Keratinocyte (primary cell): Measurements from ENCODE around the gene CXCL1. TPM values are rescaled to one million over a fixed set of nuclear protein-coding genes. Genes with fewer than 3 reads are reported as not detected.
A peak's percentile ranks its signal among the peaks of the same experiment; 100 is the strongest.

Experiments used
- DNase-seq: peaks from one replicate; pipeline ENCODE4 v3.0.0-alpha.2; 2011; ENCODE audit warnings: low read depth, missing footprints, low spot score
- FAIRE-seq: peaks from 2 replicates; lab custom pipeline; 2011; peaks lifted over from hg19 to GRCh38; lab: Jason Lieb, UNC
- H2AFZ ChIP-seq: 2 replicates; pipeline ENCODE4 v1.6.0; 2012; ENCODE audit warnings: low read length, control low read depth, inconsistent platforms; ENCODE audit not compliant: control insufficient read depth
- H3K27ac ChIP-seq: 2 replicates; pipeline ENCODE4 v1.5.1; 2011; ENCODE audit warnings: low read length; ENCODE audit not compliant: control insufficient read depth, insufficient read depth
- H3K27me3 ChIP-seq: 3 replicates; pipeline ENCODE4 v1.6.0; 2011; ENCODE audit warnings: low read length; ENCODE audit not compliant: control insufficient read depth, insufficient read depth; ENCODE audit errors: extremely low read depth
- H3K36me3 ChIP-seq, 2 experiments: 2 replicates in 1 of 2; 3 replicates in 1 of 2; pipeline ENCODE4 v1.5.1; 2011; ENCODE audit warnings: low read length in 2 of 2, mild to moderate bottlenecking in 1 of 2; ENCODE audit not compliant: control insufficient read depth in 2 of 2, insufficient read depth in 2 of 2; ENCODE audit errors: extremely low read depth in 1 of 2
- H3K4me1 ChIP-seq: 3 replicates; pipeline ENCODE4 v1.5.1; 2011; ENCODE audit warnings: low read length; ENCODE audit not compliant: control insufficient read depth, insufficient read depth; ENCODE audit errors: extremely low read depth
- H3K4me2 ChIP-seq: 3 replicates; pipeline ENCODE4 v1.6.0; 2011; ENCODE audit warnings: low read depth, low read length; ENCODE audit not compliant: control insufficient read depth, insufficient read depth; ENCODE audit errors: extremely low read depth
- H3K4me3 ChIP-seq, 3 experiments: fragments of 200-600 bp in 1 of 3; sonication (generic) in 1 of 3; 2 replicates in 2 of 3; 3 replicates in 1 of 3; pipeline ENCODE4 v1.5.1; 2011 to 2016; ENCODE audit warnings: low read length in 3 of 3, mild to moderate bottlenecking in 3 of 3, control low read depth in 2 of 3, inconsistent platforms in 1 of 3, low read depth in 1 of 3, mixed read lengths in 1 of 3, mixed run types in 1 of 3, moderate library complexity in 1 of 3; ENCODE audit not compliant: control insufficient read depth in 2 of 3, insufficient read depth in 2 of 3; ENCODE audit errors: extremely low read depth in 1 of 3
- H3K79me2 ChIP-seq: 2 replicates; pipeline ENCODE4 v1.6.0; 2012; ENCODE audit warnings: low read length; ENCODE audit not compliant: control insufficient read depth, insufficient read depth
- H3K9ac ChIP-seq: 3 replicates; pipeline ENCODE4 v1.6.0; 2011; ENCODE audit warnings: low read length; ENCODE audit not compliant: control insufficient read depth, insufficient read depth; ENCODE audit errors: extremely low read depth
- H3K9me1 ChIP-seq: 3 replicates; pipeline ENCODE4 v1.6.0; 2011; ENCODE audit warnings: low read length; ENCODE audit not compliant: control insufficient read depth, insufficient read depth; ENCODE audit errors: extremely low read depth
- H3K9me3 ChIP-seq: 2 replicates; pipeline ENCODE4 v1.5.1; 2012; ENCODE audit warnings: low read depth, low read length; ENCODE audit not compliant: control insufficient read depth
- H4K20me1 ChIP-seq: 3 replicates; pipeline ENCODE4 v1.6.0; 2011; ENCODE audit warnings: low read length; ENCODE audit not compliant: control insufficient read depth, insufficient read depth; ENCODE audit errors: extremely low read depth
- CTCF ChIP-seq, 3 experiments: IDR thresholded peaks in 1 of 3; conservative IDR thresholded peaks in 1 of 3; optimal IDR thresholded peaks in 1 of 3; 2 replicates in 2 of 3; 3 replicates in 1 of 3; pipeline versions ENCODE3 to v1.5.1; 2011; ENCODE audit warnings: low read length in 3 of 3, mild to moderate bottlenecking in 3 of 3, moderate library complexity in 2 of 3, control low read depth in 1 of 3, inconsistent platforms in 1 of 3; ENCODE audit not compliant: insufficient read depth in 2 of 3; ENCODE audit errors: extremely low read depth in 1 of 3
- EZH2 ChIP-seq: IDR thresholded peaks from one replicate; pipeline ENCODE4 v1.6.1; 2012; ENCODE audit warnings: inconsistent platforms, mild to moderate bottlenecking, low read length, moderate library complexity
- dilution Hi-C: fragments of 300-500 bp; cut with MboI; formaldehyde crosslinking; loops from one replicate; pipeline ENCODE4 v1.7.0; 2020; ENCODE audit warnings: low sequenced_read_pairs; ENCODE audit not compliant: extremely low pct_ligation_motif_present
- polyA plus RNA-seq, 5 experiments: library from polyadenylated mRNA; depleted of rRNA in 3 of 5; stranded (reverse) in 3 of 5; stranded (forward) in 1 of 5; unstranded in 1 of 5; fragments of >200 nt; gene quantifications; 1 replicate in 1 of 5; 2 replicates in 3 of 5; 3 replicates in 1 of 5; pipeline versions ENCODE4 v1.2.1 to v1.2.3, GENCODE V29; 2011 to 2012; ENCODE audit warnings: missing spikeins in 2 of 5, low read depth in 1 of 5, low replicate concordance in 1 of 5

The CXCL1 gene
- polyA plus RNA-seq, 1 donor (not counting 4 experiments of a cell fraction or from before 2014, with no cell fraction given), result 35.5 TPM

DNA sequence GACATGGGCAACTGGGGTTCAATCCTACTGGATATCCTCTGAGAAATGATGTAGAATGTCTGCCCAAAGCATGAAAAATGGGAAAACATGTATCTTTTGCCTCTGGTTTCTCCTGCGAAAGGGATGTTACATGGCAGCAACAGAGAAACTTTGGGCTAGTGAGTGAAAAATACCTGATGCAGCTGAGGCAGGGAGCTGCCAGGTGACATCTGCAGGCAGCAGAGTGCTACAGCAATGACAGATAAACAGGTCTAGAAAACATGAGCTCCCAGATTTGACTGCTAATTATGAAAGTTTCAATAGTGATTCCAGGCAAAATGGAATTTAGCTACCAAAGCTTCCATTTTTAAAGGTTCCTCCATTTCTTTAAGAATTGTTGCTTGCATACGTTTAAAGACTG is 4.8 kb upstream of the CXCL1 start:
- DNase-seq (no peak), FAIRE-seq (peak; percentile 95)
- H3K4me3 ChIP-seq, result no peak overlapping the region
- H3K36me3 ChIP-seq, result no peaks in the 10 kb centered on the region
- H3K27me3 ChIP-seq, result no peaks in the 10 kb centered on the region
- no peaks in the 10 kb centered on the region for H3K9me1 ChIP-seq
- H3K27ac ChIP-seq, result no peak overlapping the region
- TF ChIP-seq CTCF (optimal IDR thresholded peaks at IDR 0.05 in 1 of 3, IDR thresholded peaks at IDR 0.05 in 1 of 3, conservative IDR thresholded peaks at IDR 0.05 in 1 of 3; ENCODE audit: extremely low read depth in 1 of 3, insufficient read depth in 2 of 3, low read length in 3 of 3) (peak; percentile 73 to 92 (median 75)), EZH2 (no peak)
- no peak overlapping the region for H3K4me2 ChIP-seq
- H4K20me1 ChIP-seq, result no peaks in the 10 kb centered on the region
- peaks cover 31% of the 10 kb centered on the region for H3K4me1 ChIP-seq
- no peaks in the 10 kb centered on the region for H3K9me3 ChIP-seq
- H3K79me2 ChIP-seq, result no peaks in the 10 kb centered on the region
- no peak overlapping the region for H2AFZ ChIP-seq
- no peak overlapping the region for H3K9ac ChIP-seq
- dilution Hi-C loops, result no loop called here

DNA sequence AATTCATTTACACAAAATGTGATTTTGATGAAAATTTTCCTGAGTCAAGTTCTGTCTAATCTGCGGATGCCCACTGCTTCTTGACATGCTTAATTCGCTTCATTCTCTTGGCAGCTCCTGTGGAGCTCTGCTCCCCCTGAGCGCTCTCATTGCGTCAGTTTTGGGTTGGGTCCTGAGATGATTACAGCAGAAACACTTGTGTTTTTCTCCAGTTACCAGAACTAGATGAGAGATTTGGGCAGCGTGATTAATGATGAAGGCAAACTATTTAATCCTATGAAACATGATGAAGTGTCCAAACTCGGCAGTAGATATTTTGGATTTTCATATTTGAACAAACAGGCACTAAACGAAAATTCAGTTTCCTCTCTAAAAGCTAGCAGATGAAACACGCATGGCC is 4.2 kb upstream of the CXCL1 start:
- peaks cover 34% of the 10 kb centered on the region for H3K4me1 ChIP-seq
- DNase-seq (no peak), FAIRE-seq (no peak)
- no peak overlapping the region for H2AFZ ChIP-seq
- H4K20me1 ChIP-seq, result no peaks in the 10 kb centered on the region
- no peak overlapping the region for H3K9ac ChIP-seq
- H3K27me3 ChIP-seq, result no peaks in the 10 kb centered on the region
- peaks cover 0 to under 1% of the 10 kb centered on the region in 2 experiments for H3K36me3 ChIP-seq
- H3K4me2 ChIP-seq, result no peak overlapping the region
- TF ChIP-seq CTCF (optimal IDR thresholded peaks at IDR 0.05 in 1 of 3, IDR thresholded peaks at IDR 0.05 in 1 of 3, conservative IDR thresholded peaks at IDR 0.05 in 1 of 3; ENCODE audit: extremely low read depth in 1 of 3, insufficient read depth in 2 of 3, low read length in 3 of 3), result no peak
- TF ChIP-seq EZH2, result no peak
- H3K4me3 ChIP-seq, result no peak overlapping the region
- H3K79me2 ChIP-seq, result no peaks in the 10 kb centered on the region
- H3K9me3 ChIP-seq, result no peaks in the 10 kb centered on the region
- dilution Hi-C loops, result no loop called here
- no peaks in the 10 kb centered on the region for H3K9me1 ChIP-seq
- H3K27ac ChIP-seq, result no peak overlapping the region
